H9 (cell line): ENCODE data around the gene ADORA3. TPM values are rescaled to one million over a fixed set of nuclear protein-coding genes. Genes with fewer than 3 reads are reported as not detected.

Experiments used
- DNase-seq: peaks from one replicate; pipeline ENCODE4 v3.0.0-alpha.2; 2017
- H2AFZ ChIP-seq: one replicate; pipeline ENCODE4 v1.6.1; 2013; ENCODE audit warnings: mild to moderate bottlenecking, low read length, control low read depth, moderate library complexity
- H2AK5ac ChIP-seq: 2 replicates; pipeline ENCODE4 v1.6.1; 2013; ENCODE audit warnings: low read length, control low read depth, mixed read lengths; ENCODE audit not compliant: insufficient read length
- H2BK120ac ChIP-seq: one replicate; pipeline ENCODE4 v1.6.1; 2013; ENCODE audit warnings: low read depth, mild to moderate bottlenecking, low read length, control low read depth, inconsistent platforms; ENCODE audit not compliant: poor library complexity, severe bottlenecking
- H2BK12ac ChIP-seq: 2 replicates; pipeline ENCODE4 v1.6.1; 2013; ENCODE audit warnings: low read length, control low read depth, mixed read lengths, low read depth; ENCODE audit not compliant: insufficient read length
- H2BK15ac ChIP-seq: 2 replicates; pipeline ENCODE4 v1.6.1; 2013; ENCODE audit warnings: low read depth, low read length, control low read depth
- H2BK20ac ChIP-seq: one replicate; pipeline ENCODE4 v1.6.1; 2013; ENCODE audit warnings: low read depth, mild to moderate bottlenecking, low read length, control low read depth, inconsistent platforms; ENCODE audit not compliant: poor library complexity, severe bottlenecking
- H2BK5ac ChIP-seq: 2 replicates; pipeline ENCODE4 v1.6.1; 2013; ENCODE audit warnings: low read length, control low read depth, mixed read lengths; ENCODE audit not compliant: insufficient read length
- H3K14ac ChIP-seq: 2 replicates; pipeline ENCODE4 v1.6.1; 2013; ENCODE audit warnings: low read length, control low read depth; ENCODE audit not compliant: insufficient read depth
- H3K18ac ChIP-seq: 2 replicates; pipeline ENCODE4 v1.6.1; 2013; ENCODE audit warnings: low read depth, mild to moderate bottlenecking, mixed read lengths, low read length, control low read depth; ENCODE audit not compliant: insufficient read length
- H3K23ac ChIP-seq: 2 replicates; pipeline ENCODE4 v1.6.1; 2013; ENCODE audit warnings: low read length, control low read depth, mixed read lengths, low read depth; ENCODE audit not compliant: insufficient read length
- H3K23me2 ChIP-seq: 2 replicates; pipeline ENCODE4 v1.6.1; 2013; ENCODE audit warnings: low read depth, mild to moderate bottlenecking, mixed read lengths, low read length, control low read depth; ENCODE audit not compliant: insufficient read length, poor library complexity, severe bottlenecking
- H3K27ac ChIP-seq: 2 replicates; pipeline ENCODE4 v1.5.1; 2013; ENCODE audit warnings: low read length, control low read depth, mixed read lengths, low read depth; ENCODE audit not compliant: insufficient read length
- H3K27me3 ChIP-seq: 2 replicates; pipeline ENCODE4 v1.6.1; 2013; ENCODE audit warnings: low read length, control low read depth, inconsistent platforms; ENCODE audit not compliant: insufficient read depth
- H3K4ac ChIP-seq: 2 replicates; pipeline ENCODE4 v1.6.1; 2013; ENCODE audit warnings: low read depth, mild to moderate bottlenecking, control low read depth, inconsistent platforms, low read length, moderate library complexity
- H3K4me1 ChIP-seq: 2 replicates; pipeline ENCODE4 v1.6.1; 2013; ENCODE audit warnings: low read length, control low read depth, inconsistent platforms; ENCODE audit not compliant: insufficient read depth
- H3K4me2 ChIP-seq: 2 replicates; pipeline ENCODE4 v1.6.1; 2013; ENCODE audit warnings: low read length, control low read depth, mixed read lengths; ENCODE audit not compliant: insufficient read length, insufficient read depth
- H3K56ac ChIP-seq: 2 replicates; pipeline ENCODE4 v1.6.1; 2013; ENCODE audit warnings: low read depth, mild to moderate bottlenecking, mixed read lengths, low read length, control low read depth; ENCODE audit not compliant: insufficient read length
- H3K79me1 ChIP-seq: 2 replicates; pipeline ENCODE4 v1.6.1; 2013; ENCODE audit warnings: low read depth, mild to moderate bottlenecking, moderate library complexity, low read length, control low read depth, inconsistent platforms; ENCODE audit not compliant: insufficient read depth, poor library complexity, severe bottlenecking
- H3K79me2 ChIP-seq: 2 replicates; pipeline ENCODE4 v1.6.1; 2013; ENCODE audit warnings: low read length, control low read depth, inconsistent platforms; ENCODE audit not compliant: insufficient read depth
- H3K9ac ChIP-seq: 2 replicates; pipeline ENCODE4 v1.6.1; 2013; ENCODE audit warnings: low read length, control low read depth, mixed read lengths; ENCODE audit not compliant: insufficient read length; ENCODE audit errors: extremely low read depth
- H3K9me3 ChIP-seq: one replicate; pipeline ENCODE4 v1.6.1; 2013; ENCODE audit warnings: low read depth, low read length, inconsistent platforms; ENCODE audit not compliant: control insufficient read depth
- H3T11ph ChIP-seq: one replicate; pipeline ENCODE4 v1.6.1; 2013; ENCODE audit warnings: mild to moderate bottlenecking, low read length, control low read depth, inconsistent platforms
- H4K20me1 ChIP-seq: one replicate; pipeline ENCODE4 v1.6.1; 2013; ENCODE audit not compliant: control insufficient read depth, insufficient read length, insufficient read depth
- H4K5ac ChIP-seq: 2 replicates; pipeline ENCODE4 v1.6.1; 2013; ENCODE audit warnings: low read depth, mild to moderate bottlenecking, mixed read lengths, low read length, control low read depth; ENCODE audit not compliant: insufficient read length
- H4K8ac ChIP-seq: replicated peaks from 2 replicates; pipeline ENCODE4 v1.6.1; 2013; ENCODE audit warnings: low read length, control low read depth, mixed read lengths, low read depth; ENCODE audit not compliant: insufficient read length
- H4K91ac ChIP-seq: 2 replicates; pipeline ENCODE4 v1.6.1; 2013; ENCODE audit warnings: low read depth, mild to moderate bottlenecking, moderate library complexity, mixed read lengths, low read length, control low read depth; ENCODE audit not compliant: insufficient read length
- H3K27ac Mint-ChIP-seq, 3 experiments: 2 replicates in 2 of 3; 3 replicates in 1 of 3; pipeline ENCODE4 v1.8.0; 2020 to 2021; ENCODE audit warnings: mixed read lengths in 3 of 3, mild to moderate bottlenecking in 1 of 3, moderate library complexity in 1 of 3
- H3K27me3 Mint-ChIP-seq: 2 replicates; pipeline ENCODE4 v1.8.0; 2021; ENCODE audit warnings: low read depth, mild to moderate bottlenecking, moderate library complexity, mixed read lengths
- H3K36me3 Mint-ChIP-seq, 3 experiments: 2 replicates in 2 of 3; 3 replicates in 1 of 3; pipeline ENCODE4 v1.8.0; 2020 to 2021; ENCODE audit warnings: low read depth in 3 of 3, mixed read lengths in 3 of 3; ENCODE audit not compliant: insufficient read depth in 1 of 3
- H3K4me1 Mint-ChIP-seq, 2 experiments: 2 replicates each; pipeline ENCODE4 v1.8.0; 2020; ENCODE audit warnings: mixed read lengths in 2 of 2
- H3K4me3 Mint-ChIP-seq, 2 experiments: 2 replicates in 1 of 2; 3 replicates in 1 of 2; pipeline ENCODE4 v1.8.0; 2020 to 2021; ENCODE audit warnings: mild to moderate bottlenecking in 2 of 2, mixed read lengths in 2 of 2, moderate library complexity in 1 of 2
- H3K9me3 Mint-ChIP-seq, 2 experiments: 2 replicates in 1 of 2; 3 replicates in 1 of 2; pipeline ENCODE4 v1.8.0; 2020; ENCODE audit warnings: mild to moderate bottlenecking in 2 of 2, mixed read lengths in 2 of 2, moderate library complexity in 1 of 2
- CTCF ChIP-seq: fragments of 200-600 bp; sonication (generic); conservative IDR thresholded peaks from 3 replicates; pipeline ENCODE4 v1.8.0; 2021; ENCODE audit warnings: antibody characterized with exemption, mild to moderate bottlenecking
- WGBS: extraction: QIAGEN DNeasy Blood & Tissue Kit; methylation state at CpG from one replicate; pipeline ENCODE4 v1.1.7; 2013; ENCODE audit warnings: missing lambda C conversion rate, low lambda C conversion rate, mixed read lengths; ENCODE audit not compliant: insufficient read length; ENCODE audit errors: extremely low coverage; 5-methylcytosine and 5-hydroxymethylcytosine counted together
- total RNA-seq: library from RNA; stranded (reverse); gene quantifications from 2 replicates; pipeline ENCODE4 v1.2.1, GENCODE V29; 2021

ADORA3 gene
- total RNA-seq, 1 experiment from 2014 or later = not detected

- no peak overlapping the region for H4K8ac ChIP-seq
- H2BK5ac ChIP-seq = no peak overlapping the region
- no peak overlapping the region for H3K4me2 ChIP-seq
- no peak overlapping the region for H2AK5ac ChIP-seq
- no peak overlapping the region for H3K56ac ChIP-seq
- no peak overlapping the region for H3T11ph ChIP-seq
- H4K91ac ChIP-seq = no peak overlapping the region
- no peak overlapping the region for H2AFZ ChIP-seq
- no peak overlapping the region for H2BK120ac ChIP-seq
- WGBS = no CpG with 5 or more reads among the region's 2 CpGs
- no peak for DNase-seq
- no peak overlapping the region for H3K9ac ChIP-seq
- H3K9me3 Mint-ChIP-seq = no peaks in the 10 kb centered on the region
- no peaks in the 10 kb centered on the region for H3K79me1 ChIP-seq
- H3K27ac Mint-ChIP-seq = no peak overlapping the region
- H3K27ac ChIP-seq = no peak overlapping the region
- H4K5ac ChIP-seq = no peak overlapping the region
- no peaks in the 10 kb centered on the region for H3K4me1 ChIP-seq
- no peak overlapping the region for H2BK12ac ChIP-seq
- no peaks in the 10 kb centered on the region for H3K23me2 ChIP-seq
- no peaks in the 10 kb centered on the region for H3K9me3 ChIP-seq
- no peaks in the 10 kb centered on the region for H3K27me3 ChIP-seq
- no peak overlapping the region for H3K4ac ChIP-seq
- no peaks in the 10 kb centered on the region for H3K4me1 Mint-ChIP-seq
- H3K79me2 ChIP-seq = no peaks in the 10 kb centered on the region
- no peaks in the 10 kb centered on the region for H4K20me1 ChIP-seq
- no peak overlapping the region for H2BK20ac ChIP-seq
- no peak overlapping the region for H3K14ac ChIP-seq
- no peak overlapping the region for H2BK15ac ChIP-seq
- H3K23ac ChIP-seq = no peak overlapping the region
- H3K4me3 Mint-ChIP-seq = no peak overlapping the region
- TF ChIP-seq CTCF = no peak
- H3K27me3 Mint-ChIP-seq = no peaks in the 10 kb centered on the region
- H3K36me3 Mint-ChIP-seq = no peaks in the 10 kb centered on the region
- H3K18ac ChIP-seq = no peak overlapping the region
These were observed 19.6 kb downstream of the ADORA3 start for GRCh38 chr1:111483876-111484275.
